ENCODE data around the gene FKBP10. TPM values are rescaled to one million over a fixed set of nuclear protein-coding genes. Genes with fewer than 3 reads are reported as not detected.
"Not testable (repeated sequence)": the region's sequence is repeated elsewhere in the genome, so short reads cannot be mapped to it uniquely, and the experiment has no call there.

The FKBP10 gene
- total RNA-seq = 40.8 and 148 TPM in 2 replicates

DNA sequence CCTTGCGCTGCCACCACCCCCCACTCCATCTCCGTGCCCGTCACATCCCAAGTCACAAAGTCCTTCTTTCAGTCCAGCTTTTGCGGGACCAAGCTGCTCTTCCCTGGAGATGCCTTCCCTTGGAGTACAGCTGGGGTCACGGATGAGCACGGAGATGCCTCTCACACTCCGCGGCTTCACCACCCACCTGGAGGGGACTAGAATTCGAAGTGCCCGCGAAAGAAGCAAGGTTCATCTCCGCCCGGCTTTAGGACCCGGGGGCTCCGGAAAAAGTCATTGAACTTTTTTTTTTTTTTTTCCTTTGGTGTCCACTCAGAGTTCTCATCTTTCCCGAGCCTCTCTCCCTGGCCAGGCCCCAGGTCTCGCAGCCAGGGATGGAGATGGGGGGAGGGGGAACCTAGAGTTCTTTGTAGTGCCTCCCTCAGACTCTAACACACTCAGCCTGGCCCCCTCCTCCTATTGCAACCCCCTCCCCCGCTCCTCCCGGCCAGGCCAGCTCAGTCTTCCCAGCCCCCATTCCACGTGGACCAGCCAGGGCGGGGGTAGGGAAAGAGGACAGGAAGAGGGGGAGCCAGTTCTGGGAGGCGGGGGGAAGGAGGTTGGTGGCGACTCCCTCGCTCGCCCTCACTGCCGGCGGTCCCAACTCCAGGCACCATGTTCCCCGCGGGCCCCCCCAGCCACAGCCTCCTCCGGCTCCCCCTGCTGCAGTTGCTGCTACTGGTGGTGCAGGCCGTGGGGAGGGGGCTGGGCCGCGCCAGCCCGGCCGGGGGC, at the start of gene FKBP10:
Gene FKBP10, plus strand, starts transcription at position 624 of the 771 bp plus-strand sequence. Its CDS starts 31 bp downstream, at position 655.
- peak; percentile 62 for DNase-seq (ENCODE audit: low read depth)

- DNase-seq (ENCODE audit: low read depth) = no peak
Measured at GRCh38 chr17:41763327-41763726, 49.5 kb upstream of the FKBP10 start.

GRCh38 chr17:41766135-41766534, 46.7 kb upstream of the FKBP10 start:
- DNase-seq (ENCODE audit: low read depth) = no peak

DNA sequence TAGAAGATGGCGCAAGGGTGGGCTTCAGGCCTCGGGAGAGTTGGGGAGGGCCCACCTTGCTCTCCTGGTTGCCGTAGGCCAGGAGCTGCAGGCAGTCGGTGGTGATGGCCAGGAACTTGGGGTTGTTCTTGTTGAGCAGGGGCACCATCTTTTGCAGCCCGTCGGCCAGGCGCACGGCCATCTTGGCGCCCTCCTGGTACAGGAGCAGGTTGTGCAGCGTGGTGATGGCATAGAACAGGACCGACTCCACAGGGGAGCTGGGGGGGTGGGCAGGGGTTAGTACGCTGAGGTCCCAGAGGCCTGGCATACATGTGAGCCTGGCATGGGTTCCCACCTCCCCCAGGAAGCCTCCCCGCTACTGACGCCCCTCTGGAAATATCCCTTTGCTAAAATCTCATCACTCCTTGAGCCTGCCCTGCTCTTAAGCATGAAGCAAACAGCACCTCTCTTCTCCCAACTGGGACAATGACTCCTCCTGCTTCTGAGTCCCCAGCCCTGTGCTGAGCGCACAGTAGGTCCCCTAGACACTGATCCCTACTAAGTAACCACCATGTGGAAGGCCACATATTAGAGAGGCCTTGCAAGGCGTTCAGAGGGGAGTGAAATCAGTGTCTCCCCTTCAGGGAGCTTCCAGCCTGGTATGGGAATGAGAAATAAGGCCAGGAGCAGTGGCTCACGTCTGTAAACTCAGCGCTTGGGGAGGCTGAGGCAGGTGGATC, 45.3 kb upstream of the FKBP10 start:
- DNase-seq (ENCODE audit: low read depth) = no peak

DNA sequence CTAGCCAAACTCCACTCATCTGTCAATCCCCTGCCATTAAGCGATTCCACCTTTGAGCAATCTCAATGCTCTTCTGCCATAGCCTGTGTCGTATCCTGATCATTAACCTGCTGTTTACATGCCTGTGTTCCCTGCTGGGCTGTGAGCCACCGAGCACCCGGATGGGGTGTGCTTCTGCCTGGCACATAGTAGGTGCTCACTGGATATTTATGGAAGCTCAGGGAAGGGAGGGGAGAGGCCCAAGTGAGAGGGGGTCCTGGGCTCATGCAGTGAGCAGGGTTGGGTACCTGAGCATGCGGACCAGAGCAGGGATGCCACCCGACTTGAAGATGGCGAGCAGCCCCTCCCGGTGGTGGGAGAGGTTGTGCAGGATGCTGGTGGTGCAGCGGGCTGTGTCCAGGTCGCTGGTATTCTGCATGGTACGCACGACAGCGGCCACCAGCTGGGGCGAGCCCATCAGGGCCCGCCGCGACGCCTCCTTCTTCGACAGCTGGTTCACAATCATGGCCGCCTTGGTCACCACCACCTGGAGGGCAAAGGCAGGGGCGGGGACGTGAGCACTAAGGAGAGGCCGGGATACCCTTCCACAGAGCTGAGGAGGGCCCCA, 44.0 kb upstream of the FKBP10 start:
- no peak for DNase-seq (ENCODE audit: low read depth)

DNA sequence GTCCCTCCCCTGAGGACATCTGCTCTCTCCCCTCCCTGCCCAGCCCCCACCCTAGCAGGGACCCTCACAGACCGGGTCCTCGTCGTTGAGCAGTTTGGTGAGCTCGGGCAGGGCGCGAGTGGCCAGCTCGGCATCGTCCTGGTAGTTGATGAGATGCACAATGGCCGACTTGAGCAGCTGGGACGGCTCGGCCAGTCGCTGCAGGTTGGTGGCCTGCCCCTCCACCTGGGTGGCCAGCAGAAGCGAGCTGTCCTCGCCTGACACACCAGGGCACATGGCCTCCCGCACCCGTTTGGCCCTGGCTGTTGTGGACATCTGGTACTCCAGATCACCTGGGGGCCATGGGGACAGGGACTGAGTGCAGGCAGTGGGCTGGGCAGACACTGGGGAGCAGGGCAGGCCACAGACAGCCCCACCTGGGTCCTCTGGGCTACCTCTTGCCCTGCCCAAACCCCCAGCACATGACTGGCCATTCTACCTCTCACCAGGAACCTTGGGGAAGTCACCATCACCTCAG, 43.4 kb upstream of the FKBP10 start:
- no peak for DNase-seq (ENCODE audit: low read depth)

- DNase-seq (ENCODE audit: low read depth) = no peak
Measured at GRCh38 chr17:41769985-41770384, 42.8 kb upstream of the FKBP10 start.

GRCh38 chr17:41771389-41772206, 41.2 kb upstream of the FKBP10 start:
- DNase-seq (ENCODE audit: low read depth) = no peak

GRCh38 chr17:41772218-41772585, 40.6 kb upstream of the FKBP10 start:
- no peak for DNase-seq (ENCODE audit: low read depth)

- DNase-seq (ENCODE audit: low read depth) = no peak
Measured at GRCh38 chr17:41772586-41773189, 40.1 kb upstream of the FKBP10 start.

DNA sequence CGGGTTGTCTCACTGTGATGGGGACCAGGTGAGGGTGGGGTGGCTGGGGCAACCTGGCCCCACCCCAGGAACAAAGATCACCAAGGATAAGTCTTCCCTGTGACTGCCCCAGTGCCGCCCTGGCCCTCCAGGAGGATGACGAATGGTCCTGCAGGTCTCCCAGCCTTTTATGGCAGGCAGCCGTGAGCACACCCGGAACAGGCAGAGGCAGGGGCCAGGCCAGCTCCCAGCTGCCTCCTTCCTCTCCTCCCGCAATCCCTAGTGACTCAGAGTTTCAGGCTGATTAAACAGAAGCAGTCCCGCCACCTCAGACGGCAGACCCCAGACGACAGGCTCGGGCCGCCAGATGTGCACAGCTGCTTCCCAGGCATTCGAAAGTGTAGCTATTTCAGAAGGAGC, 39.6 kb upstream of the FKBP10 start:
- DNase-seq (ENCODE audit: low read depth) = peak; percentile 91

- DNase-seq (ENCODE audit: low read depth) = no peak
Measured at GRCh38 chr17:41773731-41774193, 39.0 kb upstream of the FKBP10 start.

GRCh38 chr17:41775394-41776226, 37.2 kb upstream of the FKBP10 start:
- no peak for DNase-seq (ENCODE audit: low read depth)

GRCh38 chr17:41776262-41776900, 36.4 kb upstream of the FKBP10 start:
- not testable (repeated sequence) for DNase-seq (ENCODE audit: low read depth)

- DNase-seq (ENCODE audit: low read depth) = peak; percentile 90
Measured at GRCh38 chr17:41777157-41777573, 35.6 kb upstream of the FKBP10 start.

GRCh38 chr17:41777574-41778188, 35.1 kb upstream of the FKBP10 start:
- peak; percentile 94 for DNase-seq (ENCODE audit: low read depth)

GRCh38 chr17:41779954-41780353, 32.9 kb upstream of the FKBP10 start:
- DNase-seq (ENCODE audit: low read depth) = no peak

- DNase-seq (ENCODE audit: low read depth) = no peak
Measured at GRCh38 chr17:41781404-41782110, 31.2 kb upstream of the FKBP10 start.

- DNase-seq (ENCODE audit: low read depth) = no peak
Measured at GRCh38 chr17:41782142-41782541, 30.7 kb upstream of the FKBP10 start.
